Aorta (tissue), 5 donors: ENCODE data around the gene VAV2. TPM values are rescaled to one million over a fixed set of nuclear protein-coding genes. Genes with fewer than 3 reads are reported as not detected.

Experiments
- ATAC-seq: fragments of 200-7000 bp; cut with Tn5 transposase; one replicate; pipeline ENCODE4 v1.9.1; 2022; ENCODE audit warnings: moderate library complexity; ENCODE audit not compliant: low FRiP score
- DNase-seq, 2 donors: peaks; one replicate each; pipeline ENCODE4 v3.0.0-alpha.2; 2020
- H3K27ac ChIP-seq, 2 donors: one replicate each; pipeline ENCODE4 v1.5.1; 2013; ENCODE audit warnings: low read length in 2 of 2, mild to moderate bottlenecking in 2 of 2, moderate library complexity in 2 of 2, control low read depth in 1 of 2, inconsistent platforms in 1 of 2, low read depth in 1 of 2
- H3K27me3 ChIP-seq, 2 donors: one replicate each; pipeline ENCODE4 v1.6.1; 2013; ENCODE audit warnings: control low read depth in 1 of 2, low read length in 1 of 2, mild to moderate bottlenecking in 1 of 2, moderate library complexity in 1 of 2; ENCODE audit not compliant: insufficient read depth in 2 of 2, control insufficient read depth in 1 of 2
- H3K36me3 ChIP-seq, 2 donors: one replicate each; pipeline ENCODE4 v1.6.1; 2013; ENCODE audit warnings: control low read depth in 1 of 2, low read length in 1 of 2, mild to moderate bottlenecking in 1 of 2; ENCODE audit not compliant: insufficient read depth in 2 of 2, control insufficient read depth in 1 of 2
- H3K4me1 ChIP-seq, 2 donors: one replicate each; pipeline ENCODE4 v1.6.1; 2013; ENCODE audit warnings: low read length in 2 of 2, control low read depth in 1 of 2, mild to moderate bottlenecking in 1 of 2, moderate library complexity in 1 of 2; ENCODE audit not compliant: insufficient read depth in 2 of 2, control insufficient read depth in 1 of 2
- H3K4me3 ChIP-seq, 2 donors: one replicate each; pipeline ENCODE4 v1.5.1; 2013; ENCODE audit warnings: low read length in 2 of 2, control low read depth in 1 of 2, mild to moderate bottlenecking in 1 of 2
- H3K9me3 ChIP-seq: one replicate; pipeline ENCODE4 v1.6.1; 2013; ENCODE audit warnings: mild to moderate bottlenecking, low read length; ENCODE audit not compliant: control insufficient read depth
- WGBS, 2 donors: extraction: QIAGEN DNeasy Blood & Tissue Kit; methylation state at CpG; one replicate each; pipeline ENCODE4 v1.1.7; 2013; 5-methylcytosine and 5-hydroxymethylcytosine counted together
- intact Hi-C, 2 donors: fragments of 100-400 bp; cut with DNase I; formaldehyde crosslinking; loops; one replicate each; pipeline versions ENCODE4 v1.14.2 to v1.15.0; 2022
- polyA plus RNA-seq, 2 donors: library from polyadenylated mRNA; stranded (reverse); fragments of 200-250 nt; gene quantifications; one replicate each; pipeline ENCODE4 v1.2.3, GENCODE V29; 2013
- total RNA-seq, 2 donors: library from RNA; stranded (reverse); fragmentation: NEBNext Ultra II Directional; extraction: Animal tissue kit (Norgen Biotek cat#: 25700); gene quantifications; one replicate each; pipeline ENCODE4 v1.2.1, GENCODE V29; 2021
- donor health status: healthy with polysubstance abuse.
- donor health status: Bipolar disorder and iron deficiency.
- donor health status: DM: no; HTN: no; CAD: no.
- donor health status: DM: no; HTN: no; CAD: no.
- donor health status: DM: yes; HTN: yes; CAD: no.

The VAV2 gene
- total and polyA plus RNA-seq, 4 donors = 9.0 to 25.4 (median 11.8) TPM

- 94 to 97% methylated on average over 11 of the region's 11 CpGs for WGBS, 2 donors
- H3K4me3 ChIP-seq = no peak overlapping the region
- H3K9me3 ChIP-seq = no peaks in the 10 kb centered on the region
- no peaks in the 10 kb centered on the region for H3K4me1 ChIP-seq
- DNase-seq (no peak), ATAC-seq (no peak)
- no peak overlapping the region for H3K27ac ChIP-seq
- no peaks in the 10 kb centered on the region for H3K36me3 ChIP-seq
- H3K27me3 ChIP-seq = no peaks in the 10 kb centered on the region
- intact Hi-C loops = no loop called here
These were observed 195.6 kb downstream of the VAV2 start for GRCh38 chr9:133796562-133796961.

- no peaks in the 10 kb centered on the region for H3K36me3 ChIP-seq
- intact Hi-C loops = no loop called here
- 86 to 88% methylated on average over 8 of the region's 8 CpGs for WGBS, 2 donors
- no peaks in the 10 kb centered on the region for H3K9me3 ChIP-seq
- no peak overlapping the region for H3K27ac ChIP-seq
- DNase-seq (no peak), ATAC-seq (no peak)
- H3K4me3 ChIP-seq = no peak overlapping the region
- H3K27me3 ChIP-seq = no peaks in the 10 kb centered on the region
- no peaks in the 10 kb centered on the region for H3K4me1 ChIP-seq
These were observed 197.1 kb downstream of the VAV2 start for GRCh38 chr9:133795049-133795448.

- Histone ChIP-seq H3K4me3 (no peak overlapping the region), H3K27me3 (no peaks in the 10 kb centered on the region), H3K36me3 (no peaks in the 10 kb centered on the region), H3K27ac (no peak overlapping the region), H3K9me3 (no peaks in the 10 kb centered on the region), H3K4me1 (no peaks in the 10 kb centered on the region)
- WGBS, 2 donors = 89 to 90% methylated on average over 27 of the region's 27 CpGs
- ATAC-seq (no peak), DNase-seq (no peak)
- intact Hi-C loops = no loop called here
These were observed 197.9 kb downstream of the VAV2 start for GRCh38 chr9:133794016-133794760.

- no peaks in the 10 kb centered on the region for H3K36me3 ChIP-seq
These were observed 198.7 kb downstream of the VAV2 start for GRCh38 chr9:133793471-133793870.

GRCh38 chr9:133792721-133793470, 199.2 kb downstream of the VAV2 start:
- DNase-seq = peak; percentile 89 to 92
- Histone ChIP-seq H3K27me3 (no peaks in the 10 kb centered on the region), H3K9me3 (no peaks in the 10 kb centered on the region), H3K4me1 (no peaks in the 10 kb centered on the region), H3K27ac (no peak overlapping the region), H3K4me3 (no peak overlapping the region), H3K36me3 (no peaks in the 10 kb centered on the region)
- WGBS, 2 donors = 16 to 19% methylated on average over 22 of the region's 22 CpGs
- intact Hi-C loops = loop anchor here (1.0 kb wide), 1 partner anchor 201 kb away; no protein-coding TSS in a partner anchor
- peak; percentile 87 for ATAC-seq

More at GRCh38 chr9:133793471-133793870, 198.7 kb downstream of the VAV2 start:
- Histone ChIP-seq H3K9me3 (no peaks in the 10 kb centered on the region), H3K27me3 (no peaks in the 10 kb centered on the region), H3K27ac (no peak overlapping the region), H3K4me3 (no peak overlapping the region), H3K4me1 (no peaks in the 10 kb centered on the region)
- ATAC-seq (no peak), DNase-seq (no peak)
- intact Hi-C loops = loop anchor here (1.0 kb wide), 1 partner anchor 201 kb away; no protein-coding TSS in a partner anchor
- WGBS, 2 donors = 66 to 68% methylated on average over 13 of the region's 13 CpGs

- intact Hi-C loops = no loop called here
- H3K27ac ChIP-seq = no peak overlapping the region
- no peaks in the 10 kb centered on the region for H3K4me1 ChIP-seq
- no peaks in the 10 kb centered on the region for H3K27me3 ChIP-seq
- no peak for DNase-seq
- H3K4me3 ChIP-seq = no peak overlapping the region
- ATAC-seq = no peak
- 88 to 90% methylated on average over 16 to 18 of the region's 18 CpGs for WGBS, 2 donors
- H3K9me3 ChIP-seq = no peaks in the 10 kb centered on the region
- no peaks in the 10 kb centered on the region for H3K36me3 ChIP-seq
These were observed 200.1 kb downstream of the VAV2 start for GRCh38 chr9:133791735-133792649.

- Histone ChIP-seq H3K4me1 (no peaks in the 10 kb centered on the region), H3K27ac (no peak overlapping the region), H3K36me3 (no peaks in the 10 kb centered on the region), H3K27me3 (no peaks in the 10 kb centered on the region), H3K4me3 (no peak overlapping the region), H3K9me3 (no peaks in the 10 kb centered on the region)
- no peak for ATAC-seq
- intact Hi-C loops = no loop called here
- DNase-seq = no peak
- WGBS, 2 donors = 93 to 95% methylated on average over 13 of the region's 13 CpGs
These were observed 201.1 kb downstream of the VAV2 start for GRCh38 chr9:133791069-133791468.

GRCh38 chr9:133789778-133790177, 202.3 kb downstream of the VAV2 start:
- no peak overlapping the region for H3K4me3 ChIP-seq
- DNase-seq (no peak), ATAC-seq (no peak)
- no peak overlapping the region for H3K27ac ChIP-seq
- H3K36me3 ChIP-seq = no peaks in the 10 kb centered on the region
- H3K9me3 ChIP-seq = no peaks in the 10 kb centered on the region
- 90% methylated on average over 8 of the region's 8 CpGs for WGBS, 2 donors
- no peaks in the 10 kb centered on the region for H3K27me3 ChIP-seq
- no peaks in the 10 kb centered on the region for H3K4me1 ChIP-seq
- intact Hi-C loops = no loop called here
